GM18498 (cell line): ENCODE results near the gene PHYHIPL.

ENCODE experiments used
- ATAC-seq: cut with Tn5 transposase; IDR thresholded peaks from one replicate; pipeline ENCODE4 v1.9.1; 2021; ENCODE audit warnings: mild to moderate bottlenecking, moderate library complexity; ENCODE audit not compliant: unreplicated experiment

Gene PHYHIPL

DNA sequence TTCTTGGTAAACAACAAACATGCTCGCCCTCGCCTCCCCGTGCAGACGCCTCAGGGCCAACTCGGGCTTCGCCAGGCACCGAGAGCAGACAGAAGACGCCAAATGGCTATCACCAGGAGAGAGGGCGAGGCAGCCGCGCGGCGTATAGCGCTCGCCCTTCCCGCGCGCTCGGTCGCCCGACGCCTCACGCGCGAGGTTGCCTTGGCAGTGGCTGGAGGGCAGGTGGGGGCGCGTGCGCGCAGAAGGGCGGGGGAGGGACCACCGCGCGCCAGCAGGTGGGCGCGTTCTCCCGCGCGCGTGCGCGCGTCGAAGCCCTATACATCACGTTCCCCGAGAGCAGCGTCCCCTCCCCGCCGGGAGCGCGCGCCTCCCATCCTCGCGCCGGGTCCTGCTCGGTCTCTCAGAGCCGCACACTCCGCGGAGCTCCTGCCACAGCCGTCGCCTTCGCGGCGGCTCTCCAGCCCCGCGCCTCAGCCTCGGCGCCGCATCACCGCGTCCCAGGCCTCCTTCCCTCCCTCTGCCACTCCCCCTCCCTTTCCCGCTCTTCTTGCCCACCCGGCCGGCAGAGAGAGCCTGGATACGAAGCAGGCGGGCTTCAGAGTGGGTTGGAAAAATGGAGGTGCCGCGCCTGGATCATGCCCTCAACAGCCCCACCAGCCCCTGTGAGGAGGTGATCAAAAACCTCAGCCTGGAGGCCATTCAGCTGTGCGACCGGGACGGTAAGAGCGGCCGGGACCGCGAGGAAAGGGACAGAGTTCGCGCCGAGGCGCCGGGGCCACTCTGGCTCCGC lies at the start of gene PHYHIPL:
PHYHIPL (plus strand) TSS at position 403 of the 790 bp plus-strand sequence; CDS start at position 614, 211 bp downstream.
- no peak for ATAC-seq

DNA sequence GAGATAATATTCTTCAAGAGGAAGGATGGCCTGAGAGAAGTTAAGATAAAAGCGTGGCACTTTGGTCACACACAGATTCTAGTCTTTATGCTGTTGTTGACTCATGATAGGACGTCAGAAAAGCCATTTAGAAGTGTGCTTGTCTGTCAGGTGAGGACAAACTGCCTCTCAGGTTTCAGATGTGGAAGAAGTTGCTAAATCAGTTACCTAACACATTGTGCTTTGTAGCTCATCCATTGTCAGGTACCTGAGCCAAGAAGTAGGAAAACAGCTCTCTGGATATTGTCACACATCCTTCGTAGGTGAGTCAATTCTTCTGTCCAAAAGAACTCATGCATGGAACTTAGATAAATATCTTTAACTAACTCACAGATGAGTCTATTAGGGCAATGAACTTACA lies 49.5 kb upstream of the PHYHIPL start:
- no peak for ATAC-seq

DNA sequence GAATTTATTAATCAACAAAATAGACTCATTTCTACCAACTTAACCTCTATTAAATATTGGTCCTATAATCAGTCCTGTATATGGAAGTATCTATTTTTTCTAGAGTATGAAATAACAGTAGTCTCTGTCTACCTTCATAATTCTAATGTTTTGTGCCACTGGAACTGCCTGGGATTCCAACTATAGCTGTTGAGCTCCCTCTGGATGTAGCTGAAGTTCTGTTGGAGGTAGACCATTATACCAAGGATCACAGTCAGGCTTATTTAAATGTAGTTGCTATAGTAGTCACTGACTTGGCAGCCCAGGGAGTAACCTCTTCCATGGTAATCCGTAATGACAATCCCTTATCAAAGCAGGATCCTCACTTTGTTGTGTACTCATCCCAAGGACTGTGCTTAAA lies 48.5 kb upstream of the PHYHIPL start:
- no peak for ATAC-seq

DNA sequence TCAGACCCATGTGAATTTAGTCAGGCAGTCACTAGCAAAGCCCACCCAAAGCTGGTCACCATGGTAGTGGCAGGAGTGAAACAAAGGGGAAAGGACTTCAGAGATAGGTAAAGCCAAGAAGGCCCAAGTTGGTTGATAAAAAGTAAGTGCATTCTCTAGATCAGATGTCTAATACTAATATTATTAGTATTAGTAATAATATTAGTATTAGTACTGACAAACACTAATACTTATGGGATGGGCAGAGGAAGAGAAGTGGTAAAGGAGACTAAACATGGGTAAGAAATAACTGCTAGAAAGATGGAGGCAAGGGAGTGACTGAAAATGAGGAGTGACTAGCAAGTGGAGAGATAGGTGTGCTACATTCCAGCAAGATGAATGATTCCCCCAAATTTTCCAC lies 46.6 kb upstream of the PHYHIPL start:
- ATAC-seq: no peak

DNA sequence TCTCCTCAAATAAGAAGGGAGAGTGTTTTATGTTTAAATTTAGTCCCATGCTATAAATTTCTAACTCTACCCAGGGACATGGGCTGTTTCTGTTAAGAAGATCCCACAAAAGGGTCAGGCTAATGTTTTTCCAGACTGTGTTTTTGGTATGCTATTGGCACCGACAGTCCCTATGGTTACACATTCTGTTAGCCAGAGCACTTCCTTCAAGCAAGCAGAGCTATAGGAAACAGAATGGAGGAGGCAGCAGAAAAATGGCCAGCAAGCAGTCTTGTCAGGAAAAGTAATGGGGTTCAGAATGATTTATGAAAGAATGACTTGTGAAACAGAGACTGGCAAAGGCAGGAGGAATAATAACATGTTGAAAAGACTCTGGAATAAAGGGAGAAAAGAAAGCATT lies 44.8 kb upstream of the PHYHIPL start:
- no peak for ATAC-seq

DNA sequence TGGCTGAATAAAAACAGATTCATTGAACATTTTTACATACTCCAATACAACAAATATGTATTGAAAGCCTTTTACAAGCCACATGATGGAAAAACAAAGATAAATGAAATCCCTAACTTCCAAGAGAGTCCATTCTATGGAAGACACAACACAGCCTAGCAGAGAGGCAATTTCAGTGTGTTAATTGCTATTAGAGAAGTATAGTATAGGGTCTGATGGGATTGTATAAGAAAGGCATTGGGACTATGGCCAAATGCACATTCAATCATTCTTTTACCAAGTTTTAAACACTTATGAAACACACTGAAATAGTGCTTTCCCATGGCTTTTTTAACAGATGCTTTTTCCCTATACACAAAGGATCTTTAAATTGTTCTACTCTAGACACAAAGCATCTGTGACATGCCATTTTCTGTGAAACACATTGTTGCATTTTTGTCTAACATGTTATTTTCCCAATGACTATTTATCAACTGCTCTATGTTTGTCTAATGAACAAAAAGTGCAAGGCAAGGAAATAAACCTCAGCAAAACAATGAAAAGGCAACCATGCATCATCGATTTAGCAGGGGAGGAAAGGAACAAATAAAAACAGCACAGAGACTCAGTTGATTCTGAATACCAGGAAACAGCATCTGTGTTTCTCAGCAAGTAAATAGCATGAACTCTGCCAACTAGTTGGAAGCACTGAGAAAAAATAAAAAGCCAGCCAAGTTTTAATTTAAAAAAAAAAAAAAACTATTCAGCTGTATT lies 42.4 kb upstream of the PHYHIPL start:
- ATAC-seq: no peak

DNA sequence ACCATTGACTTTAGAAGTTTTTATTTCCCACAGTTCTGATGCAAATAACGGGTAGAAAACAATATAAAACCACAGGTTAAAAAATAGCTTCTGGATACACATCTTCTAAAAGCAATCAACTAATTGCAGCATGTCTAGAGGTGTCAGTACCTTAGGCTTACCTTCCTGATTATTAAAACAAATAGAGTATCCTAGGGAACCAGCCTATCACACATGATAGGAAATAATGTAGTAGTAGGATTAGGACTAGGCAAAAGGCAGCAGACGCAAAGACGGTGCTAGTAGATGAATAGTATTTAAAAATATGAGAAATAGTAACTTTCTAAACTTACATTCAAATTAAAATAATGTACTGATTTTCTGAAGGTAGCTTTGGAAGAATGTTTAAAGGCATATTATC lies 41.7 kb upstream of the PHYHIPL start:
- no peak for ATAC-seq

DNA sequence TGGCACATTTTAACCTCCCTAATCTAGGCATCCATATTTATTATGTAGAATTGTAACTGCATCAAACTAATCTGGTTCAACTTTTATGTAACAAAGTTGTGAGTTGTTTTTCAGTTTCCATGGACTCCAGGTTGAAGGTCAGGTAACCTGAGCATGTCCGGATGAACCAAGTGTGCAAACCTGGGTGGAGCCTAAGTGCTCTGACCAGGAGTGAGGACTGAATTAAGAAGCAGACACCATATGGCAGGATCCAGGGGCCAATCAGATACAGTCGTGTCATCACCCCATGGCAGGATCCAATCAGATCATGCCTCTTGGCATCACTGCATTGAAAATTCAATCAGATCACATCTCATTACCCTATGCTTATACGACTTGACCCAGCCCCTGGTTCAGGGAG lies 41.2 kb upstream of the PHYHIPL start:
- ATAC-seq: no peak

DNA sequence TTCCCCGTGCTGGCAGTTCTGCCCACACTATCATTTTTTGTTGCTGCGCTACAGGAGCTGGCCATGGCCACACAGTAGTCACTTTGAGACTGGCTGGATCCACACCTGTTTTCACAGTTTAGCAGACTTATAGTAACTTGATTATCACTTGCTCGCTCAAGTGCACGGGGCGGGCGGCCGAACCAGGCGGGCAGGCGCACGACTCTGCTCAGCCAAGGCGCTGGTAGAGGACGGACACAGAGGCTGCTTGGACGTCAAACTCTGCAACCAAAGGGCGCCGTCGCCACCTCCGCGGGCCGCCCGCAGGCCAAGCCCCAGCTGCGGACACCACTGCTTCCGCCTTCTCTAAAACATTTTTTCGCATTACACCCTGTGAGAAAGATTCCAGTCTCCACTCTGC lies 38.4 kb upstream of the PHYHIPL start:
- no peak for ATAC-seq

DNA sequence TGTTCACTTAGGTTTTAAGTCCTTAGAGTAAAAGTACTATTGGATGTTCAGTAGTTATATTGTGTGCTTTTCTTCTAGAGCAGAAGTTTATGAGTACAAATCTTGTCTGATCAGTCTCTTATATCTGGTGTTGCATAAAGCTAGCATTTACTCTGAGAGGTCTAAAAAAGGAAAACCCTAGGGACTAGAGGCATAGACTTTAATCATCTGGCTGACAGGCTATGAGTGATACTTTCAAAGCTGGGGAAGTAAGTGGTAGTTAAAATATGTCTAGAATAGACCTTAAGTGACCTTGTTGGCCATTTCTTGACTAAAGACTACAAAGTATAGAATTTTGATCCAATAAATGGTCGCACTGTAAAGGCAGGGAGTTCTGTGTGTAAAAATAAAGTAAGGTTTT lies 32.9 kb upstream of the PHYHIPL start:
- no peak for ATAC-seq

DNA sequence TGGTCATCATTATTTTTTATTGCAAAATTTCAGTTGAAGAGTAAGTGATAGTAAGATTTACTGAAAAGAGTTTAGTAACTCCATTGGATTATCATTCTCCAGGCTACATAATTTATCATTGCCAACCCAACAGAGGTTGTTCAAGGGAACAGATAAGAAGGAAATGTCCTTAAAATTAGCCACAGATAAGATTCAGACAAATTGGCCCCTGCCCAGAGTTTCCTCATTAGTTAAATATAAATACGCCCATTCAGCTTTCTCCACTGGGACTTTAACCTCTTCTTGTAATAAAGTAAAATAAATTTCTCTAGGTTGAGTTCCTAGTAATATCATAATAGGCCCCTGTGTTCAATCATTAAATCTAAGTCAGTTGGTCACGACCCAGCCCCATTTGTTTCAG lies 27.7 kb upstream of the PHYHIPL start:
- ATAC-seq: no peak

DNA sequence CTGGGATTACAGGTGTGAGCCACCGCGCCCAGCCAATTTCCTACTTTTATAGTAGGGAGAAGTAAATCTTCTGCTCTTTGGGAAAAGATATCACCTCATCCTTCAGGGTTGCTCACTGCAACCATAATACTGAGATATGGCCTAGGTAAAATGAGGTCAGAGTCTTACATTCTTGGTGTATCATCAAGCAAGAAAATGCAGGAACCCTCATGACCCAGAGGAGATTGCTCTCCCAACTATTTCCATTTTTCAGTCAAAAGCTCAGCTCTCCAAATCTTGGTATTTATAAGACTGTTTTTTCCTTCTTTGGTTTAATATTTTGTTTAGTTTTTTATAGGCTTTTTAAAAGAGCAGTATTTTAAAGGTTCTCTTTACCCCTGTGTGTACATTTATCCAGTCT lies 20.9 kb upstream of the PHYHIPL start:
- no peak for ATAC-seq

DNA sequence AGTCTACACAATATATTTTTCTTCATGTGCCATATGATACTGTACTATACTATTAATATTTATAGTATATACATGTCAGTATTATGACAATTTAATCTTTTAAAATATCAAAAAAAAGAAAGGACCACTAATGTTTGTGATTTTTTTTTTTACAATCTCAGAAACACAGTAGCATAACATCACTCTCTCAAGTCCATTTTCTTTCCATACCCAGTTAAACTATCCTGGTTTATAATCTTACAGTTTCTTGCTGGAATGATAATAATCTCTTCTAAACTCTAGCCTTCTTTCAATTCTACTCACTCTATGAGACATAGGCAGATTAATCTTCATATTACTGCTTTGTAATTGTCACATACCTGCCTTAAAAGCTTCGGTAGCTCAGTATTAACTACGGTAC lies 8.9 kb upstream of the PHYHIPL start:
- no peak for ATAC-seq

DNA sequence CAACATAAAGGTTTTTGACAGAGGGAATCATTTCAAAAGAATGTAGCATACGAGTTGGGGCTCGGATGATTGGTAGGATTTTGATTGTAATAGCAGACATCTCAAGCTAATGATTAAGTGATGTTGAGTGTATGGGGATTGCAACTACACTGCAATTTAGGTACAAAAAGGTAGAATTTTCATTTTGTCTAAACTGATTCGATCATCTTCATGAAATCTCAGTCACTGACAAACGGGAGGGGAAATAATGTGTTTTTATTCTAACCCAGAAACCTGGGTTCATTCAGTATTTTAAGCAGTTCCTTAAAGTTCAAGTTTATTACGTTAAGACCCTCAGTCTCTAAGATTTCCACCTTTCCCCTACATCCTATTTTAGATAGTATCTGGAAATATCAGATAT lies 3.9 kb upstream of the PHYHIPL start:
- no peak for ATAC-seq

DNA sequence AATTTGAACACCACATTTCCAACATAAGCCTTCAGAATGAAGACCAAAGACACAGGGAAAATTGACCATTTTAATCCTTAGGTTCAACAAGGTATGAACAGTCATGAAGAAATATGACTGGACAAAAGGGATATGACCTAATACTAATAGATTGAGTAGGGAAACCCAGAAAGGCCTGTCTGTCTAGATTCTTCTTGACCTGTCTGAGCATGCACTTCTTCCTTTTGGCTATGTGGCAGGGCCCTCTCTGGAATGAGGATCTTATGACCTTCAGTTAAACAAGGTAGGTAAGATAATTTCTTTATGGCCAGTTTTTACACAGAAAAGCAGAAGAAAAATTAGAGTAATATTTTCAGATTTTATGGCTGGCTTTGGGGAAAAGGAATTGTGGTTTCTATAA lies 3.0 kb upstream of the PHYHIPL start:
- ATAC-seq: no peak

DNA sequence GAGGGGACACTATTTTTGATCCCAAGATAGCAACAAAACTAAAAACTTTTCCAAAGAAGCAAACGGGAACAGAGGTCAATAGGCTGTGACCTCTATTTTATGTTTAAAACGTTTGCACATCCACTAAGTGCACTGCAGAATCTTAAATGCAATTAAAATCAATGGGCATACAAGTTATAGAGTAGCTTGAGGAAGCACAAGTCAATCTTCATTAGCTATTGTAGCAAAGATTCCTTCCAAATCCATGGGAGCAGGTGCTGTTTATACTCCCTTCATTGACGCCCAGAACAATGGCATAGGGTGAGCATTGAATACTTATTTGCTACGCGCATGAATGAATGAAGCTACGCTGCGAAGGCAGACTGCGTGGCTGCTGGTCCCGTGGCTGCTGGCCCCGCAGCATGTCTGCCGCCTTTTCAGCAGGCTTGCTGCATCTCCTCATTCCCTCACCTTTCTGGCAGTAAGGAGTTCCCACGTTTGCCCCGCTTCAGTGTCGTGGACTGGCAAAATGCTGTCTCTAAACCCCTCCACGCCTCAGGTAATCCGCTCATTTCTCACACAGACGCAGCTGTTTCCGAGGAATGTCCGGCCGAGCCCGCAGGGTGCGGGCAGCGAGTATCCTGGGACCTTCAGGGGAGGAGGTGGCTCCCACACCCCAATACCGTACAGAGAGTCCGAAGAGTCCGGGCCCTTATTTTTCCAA lies 754 bp upstream of the PHYHIPL start:
- no peak for ATAC-seq

DNA sequence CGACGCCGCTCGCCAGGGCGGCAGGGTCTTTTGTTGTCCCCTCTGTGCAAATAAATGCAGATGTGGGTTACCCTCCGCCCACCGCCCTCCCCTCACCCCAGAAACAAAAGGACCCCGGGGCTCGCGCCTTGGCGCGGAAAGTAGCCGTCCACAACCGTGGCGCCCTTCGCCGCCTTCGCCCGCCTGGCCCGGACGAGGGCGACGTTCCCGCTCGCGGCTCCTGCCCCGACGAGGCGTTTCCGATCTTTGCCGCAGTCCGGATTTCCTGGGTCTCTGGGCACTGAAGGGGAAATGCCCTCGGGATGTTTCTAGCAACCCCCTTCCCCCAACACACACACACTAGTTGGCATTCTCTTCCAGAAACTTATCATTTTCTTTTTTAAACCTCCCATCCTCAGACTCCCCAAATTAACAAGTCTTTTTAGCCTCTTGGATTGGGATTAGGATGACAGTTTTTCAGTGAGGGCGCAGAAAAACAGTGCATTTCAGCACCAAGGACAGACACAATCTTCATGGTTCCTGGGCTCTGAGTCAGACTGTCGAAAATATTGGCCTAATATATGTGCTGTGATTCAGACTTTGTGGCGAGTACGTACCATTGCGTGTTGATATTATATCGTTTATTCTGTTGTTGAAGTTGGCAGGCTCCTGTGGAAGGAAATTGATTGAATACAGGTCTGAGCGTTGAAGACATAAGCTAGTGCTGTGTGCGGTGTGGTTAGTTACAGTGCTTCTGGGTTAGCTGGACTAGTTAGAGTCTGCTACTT lies 771 bp downstream of the PHYHIPL start:
- ATAC-seq: no peak

DNA sequence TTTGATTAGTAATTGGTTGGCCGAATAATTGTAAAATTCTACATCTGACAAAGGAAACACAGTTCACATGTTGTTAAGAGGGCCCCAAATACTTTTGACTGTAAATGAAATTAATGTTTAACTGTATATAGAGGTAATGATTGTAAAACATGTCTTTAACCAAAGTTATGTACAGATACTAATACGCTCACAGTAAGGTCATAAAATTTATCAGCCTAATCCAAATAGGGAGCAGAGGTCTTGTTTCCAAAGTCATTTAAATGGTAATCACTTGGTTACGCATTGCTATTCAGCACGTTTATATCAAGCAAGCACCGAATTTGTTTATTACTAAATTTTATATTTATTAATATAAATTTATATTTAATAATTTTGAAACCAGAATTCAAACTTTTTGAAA lies 1.4 kb downstream of the PHYHIPL start:
- no peak for ATAC-seq

DNA sequence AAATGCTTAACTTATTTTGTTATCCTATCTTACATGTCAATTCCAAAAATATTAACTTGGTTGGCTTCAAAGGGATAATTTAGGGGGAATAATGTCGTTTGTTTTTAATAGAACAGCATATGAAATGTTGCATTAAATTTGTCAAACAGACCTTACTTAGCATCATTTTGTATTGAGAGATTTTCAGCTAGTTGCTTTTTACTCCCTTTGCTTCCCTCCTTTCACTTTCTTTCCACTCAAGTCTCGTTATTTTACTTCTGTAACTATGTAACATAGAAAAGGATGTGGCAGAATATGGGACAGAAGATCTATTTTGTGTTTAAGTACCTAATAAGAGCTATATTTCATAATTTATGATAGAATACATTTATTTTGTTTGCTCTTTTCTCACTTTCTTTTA lies 2.6 kb downstream of the PHYHIPL start:
- ATAC-seq: no peak

DNA sequence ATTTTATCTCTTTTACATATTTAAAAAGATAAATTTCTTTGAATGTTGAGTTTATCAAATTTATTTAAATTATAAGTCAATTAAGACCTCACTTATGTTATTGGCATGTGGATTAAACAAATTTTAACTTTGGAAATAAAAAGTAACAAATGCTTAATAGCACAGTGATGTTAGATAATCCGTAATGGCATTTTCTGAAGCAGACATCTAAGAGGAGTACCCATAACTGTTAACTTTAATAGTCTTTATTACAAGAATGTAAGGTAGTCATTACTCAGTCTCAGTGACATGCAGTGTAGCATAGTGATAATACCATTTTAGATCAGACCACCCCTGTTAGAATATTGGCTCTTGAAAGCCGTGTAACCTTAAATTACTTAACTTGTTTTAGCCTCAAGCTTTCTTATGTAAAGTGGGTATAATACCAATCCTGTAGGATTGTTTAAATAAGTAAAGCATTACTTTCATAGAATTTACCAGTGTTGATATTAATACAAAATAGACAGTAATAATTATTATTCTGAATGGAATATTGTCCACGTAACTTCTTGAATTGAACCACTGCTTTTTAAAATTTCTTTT lies 4.3 kb downstream of the PHYHIPL start:
- no peak for ATAC-seq

DNA sequence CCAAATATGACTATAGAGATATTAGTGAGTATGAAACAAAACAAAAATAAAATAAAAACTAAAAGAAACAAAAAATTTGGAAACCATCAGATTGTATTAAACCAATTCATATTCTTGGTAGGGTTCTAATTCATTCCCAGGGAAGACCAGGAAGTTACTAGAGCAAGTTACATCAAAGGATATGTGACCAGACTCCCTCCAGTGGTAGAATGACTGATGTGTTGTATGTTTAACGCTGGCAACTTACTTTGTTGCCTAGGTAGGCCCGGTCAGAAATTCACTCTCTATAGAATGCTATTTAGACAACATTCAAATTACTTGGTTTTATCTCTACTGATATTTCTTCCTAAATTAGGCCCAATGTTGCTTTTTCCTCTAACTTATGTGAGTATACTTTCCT lies 5.2 kb downstream of the PHYHIPL start:
- peak; percentile 45 for ATAC-seq
